Activated CD4-positive, alpha-beta T cell treated with anti-CD3 and anti-CD28 coated beads, Interleukin-2, amount 50 U/mL, for 16 hours (primary cell): ENCODE results near the gene TMEM114.
"Not testable (repeated sequence)": the region's sequence is repeated elsewhere in the genome, so short reads cannot be mapped to it uniquely, and the experiment has no call there.

ENCODE experiments used
- DNase-seq: peaks from one replicate; pipeline ENCODE4 v3.0.0-alpha.2; 2020

Gene TMEM114

DNA sequence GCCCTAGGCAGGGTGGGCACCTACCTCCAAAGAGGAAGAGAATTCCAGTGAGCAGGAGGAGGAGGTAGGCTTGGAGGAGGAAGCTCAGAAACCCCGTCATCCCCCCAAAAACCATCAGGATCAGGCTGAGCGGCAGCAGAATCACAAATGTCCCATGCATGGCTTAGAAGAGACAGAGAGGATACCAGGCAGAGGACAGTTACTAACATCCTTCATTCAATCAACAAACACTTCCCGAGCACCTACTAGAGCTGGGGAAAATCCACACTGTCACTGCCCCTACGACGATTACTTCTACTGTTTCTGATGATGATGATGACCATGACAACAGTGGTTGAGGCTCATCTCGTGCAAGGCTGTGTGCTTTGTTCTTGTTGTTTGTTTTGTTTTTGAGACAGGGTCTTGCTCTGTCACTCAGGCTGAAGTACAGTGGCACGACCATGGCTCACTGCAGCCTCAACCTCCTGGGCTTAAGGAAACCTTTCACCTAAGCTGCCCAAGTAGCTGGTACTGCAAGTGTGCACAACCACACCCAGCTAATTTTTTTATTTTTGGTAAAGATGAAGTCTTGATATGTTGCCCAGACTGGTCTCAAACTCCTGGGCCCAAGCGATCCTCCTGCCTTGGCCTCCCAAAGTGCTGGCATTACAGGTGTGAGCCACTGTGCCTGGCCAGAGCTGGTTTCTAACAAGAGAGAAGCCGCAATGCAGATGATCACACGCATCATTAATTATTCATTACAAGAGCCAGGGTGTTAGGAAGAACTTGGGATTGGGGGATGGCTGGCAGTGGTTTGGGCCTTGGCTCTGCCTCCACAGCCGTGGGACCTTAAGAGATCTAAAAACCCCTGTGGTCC lies 18.0 kb downstream of the TMEM114 start:
- no peak for DNase-seq

DNA sequence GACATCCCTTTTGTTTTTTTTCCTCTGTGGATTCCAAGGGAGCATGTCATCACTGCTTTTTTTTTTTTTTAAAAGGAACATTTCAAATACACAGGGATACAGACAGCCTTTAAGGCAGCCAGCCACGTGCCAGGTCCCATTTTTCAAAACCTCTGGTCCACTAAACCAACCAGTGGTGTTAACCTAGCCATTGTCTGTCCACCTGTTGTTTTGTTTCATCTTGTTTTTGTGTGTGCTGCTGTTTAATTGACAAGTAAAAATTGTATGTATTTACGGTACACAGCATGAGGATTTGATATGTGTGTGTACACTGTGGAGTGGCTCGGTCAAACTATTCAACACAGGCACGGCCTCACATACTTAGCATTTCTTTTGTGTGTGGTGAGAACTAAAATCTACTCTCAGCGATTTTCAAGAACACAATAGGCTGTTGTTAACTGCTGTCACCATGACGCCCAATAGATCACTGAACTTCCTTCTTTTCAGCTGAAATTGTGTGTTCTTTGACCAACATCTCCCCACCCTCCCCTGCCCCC lies 19.2 kb downstream of the TMEM114 start:
- no peak for DNase-seq

DNA sequence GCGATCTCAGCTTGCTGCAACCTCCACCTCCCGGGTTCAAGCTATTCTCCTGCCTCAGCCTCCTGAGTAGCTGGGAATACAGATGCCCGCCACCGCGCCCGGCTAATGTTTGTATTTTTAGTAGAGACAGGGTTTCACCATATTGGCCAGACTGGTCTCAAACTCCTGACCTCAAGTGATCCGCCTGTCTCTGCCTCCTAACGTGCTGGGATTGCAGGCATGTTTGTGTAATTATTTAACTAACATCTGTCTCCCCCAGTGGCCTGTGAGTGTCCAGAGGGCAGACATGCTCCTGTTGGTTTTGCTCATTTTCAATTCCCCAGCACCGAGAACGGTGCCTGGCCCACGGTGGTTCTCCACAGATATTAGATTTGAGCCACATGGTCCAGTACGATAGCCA lies 19.9 kb downstream of the TMEM114 start:
- not testable (repeated sequence) for DNase-seq

DNA sequence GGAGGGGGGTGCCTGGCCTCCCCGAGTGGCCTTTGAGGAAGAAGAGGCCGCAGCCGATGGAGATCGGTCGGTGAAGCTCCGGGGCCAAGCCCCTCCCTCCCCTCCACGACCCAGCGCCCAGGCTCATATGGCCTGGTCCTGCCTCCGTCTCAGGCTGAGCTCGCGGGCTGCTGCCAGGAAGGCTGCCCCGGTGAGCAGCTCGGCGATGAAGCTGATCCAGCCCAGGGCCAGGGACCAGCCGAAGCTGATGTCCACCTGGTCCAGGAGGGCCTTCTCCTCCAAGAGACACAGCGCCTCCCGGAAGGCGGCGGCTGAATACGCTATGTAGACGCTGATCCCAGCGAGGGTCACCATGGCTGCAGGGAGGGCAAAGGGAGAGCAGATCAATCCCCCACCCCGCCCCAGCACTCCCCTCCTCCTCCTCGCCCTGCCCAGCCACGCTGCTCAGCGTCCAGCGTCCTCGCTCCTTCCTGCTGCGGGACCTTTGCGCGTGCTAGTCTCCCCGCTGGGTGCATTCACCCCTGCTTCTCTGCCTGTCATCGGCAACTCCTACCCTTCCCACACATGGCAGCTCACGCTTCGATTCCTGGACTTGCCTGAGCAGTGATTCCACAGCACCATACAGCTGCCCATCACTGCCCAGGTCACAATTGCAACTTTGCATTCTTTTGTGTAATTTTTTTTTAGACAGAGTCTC lies 20.5 kb downstream of the TMEM114 start:
- no peak for DNase-seq

DNA sequence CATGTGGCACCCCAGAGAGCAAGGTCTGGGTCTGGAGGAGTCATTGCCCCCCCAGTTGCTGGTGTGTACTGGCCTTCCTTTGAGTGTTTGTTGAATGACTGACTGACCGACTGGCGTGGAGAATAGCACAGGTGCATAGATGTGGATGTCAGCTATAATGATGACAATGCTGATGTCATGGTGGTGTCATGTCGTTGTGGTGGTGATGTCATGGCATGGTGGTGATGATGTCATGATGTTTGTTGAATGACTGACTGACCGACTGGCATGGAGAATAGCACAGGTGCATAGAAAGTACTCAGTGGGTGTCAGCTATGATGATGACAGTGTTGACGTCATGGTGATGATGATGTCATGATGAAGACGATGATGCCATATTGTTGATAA lies 22.1 kb downstream of the TMEM114 start:
- peak; percentile 12 for DNase-seq

DNA sequence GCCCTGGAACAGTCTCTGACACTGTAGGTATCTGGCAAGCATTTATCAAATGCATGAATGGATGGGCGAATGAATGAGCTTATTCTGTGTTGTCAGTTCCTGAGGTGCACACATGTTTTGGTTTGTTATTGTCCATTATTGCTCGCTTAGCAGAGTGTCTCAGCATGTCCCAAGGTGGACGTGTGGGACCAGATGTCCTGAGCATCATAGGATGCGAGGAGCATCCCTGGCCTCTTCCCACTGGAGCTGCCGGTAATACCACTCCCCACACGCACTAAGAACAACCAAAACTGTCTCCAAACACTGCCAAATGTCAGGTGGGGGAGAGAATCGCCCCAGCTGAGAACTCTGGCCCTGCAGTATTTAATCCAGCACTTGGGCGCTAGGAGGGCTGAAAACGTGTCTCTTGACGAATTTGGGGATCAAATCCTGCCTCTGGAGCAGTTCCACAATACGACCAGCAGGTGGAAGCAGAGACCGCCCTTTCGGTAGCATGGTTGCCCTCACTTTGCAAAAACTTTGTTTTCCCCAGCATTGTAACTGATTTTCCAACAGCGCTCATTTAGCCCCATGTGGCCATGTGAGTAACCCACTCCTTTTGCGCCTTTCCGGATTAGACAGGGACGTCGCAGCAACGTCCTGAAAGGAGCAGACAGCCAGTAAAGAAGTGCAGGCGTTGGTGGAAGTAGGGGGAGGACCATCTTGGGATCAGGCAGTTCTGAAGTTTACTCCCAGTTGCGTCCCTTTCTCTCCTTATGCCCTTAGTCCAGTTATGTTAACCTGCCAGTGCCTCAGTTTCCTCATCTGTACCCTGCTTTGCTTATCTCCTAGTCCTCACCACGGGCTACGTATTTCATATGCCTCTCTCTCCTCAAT lies 22.7 kb downstream of the TMEM114 start:
- peak; percentile 86 for DNase-seq

DNA sequence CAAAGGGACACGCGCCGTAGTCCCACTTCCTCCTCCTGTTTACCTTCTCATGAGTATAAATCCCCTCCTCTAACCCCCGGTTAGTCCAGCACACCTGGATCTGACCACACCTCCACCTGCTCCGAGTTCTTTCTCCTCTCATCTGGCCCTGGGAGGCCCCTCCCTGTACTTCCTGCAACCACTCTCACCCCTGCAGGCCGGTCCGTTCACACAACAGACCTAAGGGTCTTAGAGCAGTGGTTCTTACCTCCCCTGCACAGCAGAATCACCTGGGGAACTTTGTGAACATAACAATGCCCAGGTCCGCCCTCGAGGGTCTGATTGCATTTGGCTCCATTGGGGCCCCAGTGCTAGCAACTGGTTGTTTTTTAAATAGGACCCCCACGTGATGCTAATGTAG lies 24.8 kb downstream of the TMEM114 start:
- no peak for DNase-seq

DNA sequence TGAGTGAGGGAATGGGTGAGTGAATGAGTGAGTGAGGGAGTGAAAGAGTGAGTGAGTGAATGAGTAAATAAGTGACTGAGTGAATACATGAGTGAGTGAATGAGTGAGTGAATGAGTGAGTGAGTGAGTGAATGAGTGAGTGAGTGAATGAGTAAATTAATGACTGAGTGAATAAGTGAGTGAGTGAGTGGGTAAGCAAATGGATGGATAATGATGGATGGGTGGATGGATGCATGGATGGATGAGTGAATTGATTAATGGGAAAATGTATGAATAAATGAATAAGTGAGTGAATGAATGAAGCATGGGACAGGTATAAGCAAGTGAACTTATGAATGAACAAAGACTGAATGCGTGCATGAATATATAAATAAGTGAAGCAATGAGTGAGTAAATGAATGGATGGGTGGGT lies 25.4 kb downstream of the TMEM114 start:
- no peak for DNase-seq

DNA sequence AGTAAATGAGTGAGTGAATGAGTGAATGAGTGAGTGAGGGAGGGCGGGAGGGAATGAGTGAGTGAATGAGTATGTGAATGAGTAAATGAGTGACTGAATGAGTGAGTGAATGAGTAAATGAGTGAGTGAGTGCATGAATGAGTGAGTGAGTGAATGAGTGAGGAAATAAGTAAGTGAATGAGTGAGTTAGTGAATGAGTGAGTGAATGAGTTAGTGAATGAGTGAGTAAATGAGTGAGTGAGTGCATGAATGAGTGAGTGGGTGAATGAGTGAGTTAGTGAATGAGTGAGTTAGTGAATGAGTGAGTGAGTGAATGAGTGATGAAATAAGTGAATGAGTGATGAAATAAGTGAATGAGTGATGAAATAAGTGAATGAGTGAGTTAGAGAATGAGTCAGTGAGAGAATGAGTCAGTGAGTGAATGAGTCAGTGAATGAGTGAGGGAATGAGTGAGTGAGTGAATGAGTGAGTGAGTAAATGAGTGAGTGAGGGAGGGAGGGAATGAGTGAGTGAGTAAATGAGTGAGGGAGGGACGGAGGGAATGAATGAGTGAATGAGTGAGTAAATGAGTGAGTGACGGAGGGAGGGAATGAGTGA lies 26.3 kb downstream of the TMEM114 start:
- DNase-seq = not testable (repeated sequence)

DNA sequence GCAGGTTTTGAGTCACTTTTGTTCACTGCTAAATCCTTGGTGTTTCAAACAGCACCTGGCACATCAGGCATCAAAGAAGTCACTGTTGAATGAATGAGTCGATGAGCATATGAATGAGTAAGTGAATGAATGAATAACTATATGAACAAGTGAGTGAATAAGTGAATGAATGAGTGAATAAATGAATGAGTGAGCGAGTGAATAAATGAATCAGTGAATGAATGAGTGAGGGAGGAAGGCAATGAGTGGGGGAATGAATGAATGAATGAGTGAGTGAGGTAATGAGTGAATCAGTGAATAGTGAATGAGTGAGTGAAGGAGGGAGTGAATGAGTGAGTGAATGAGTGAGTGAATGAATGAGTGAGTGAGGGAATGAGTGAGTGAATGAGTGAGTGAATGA lies 28.8 kb downstream of the TMEM114 start:
- DNase-seq = no peak

DNA sequence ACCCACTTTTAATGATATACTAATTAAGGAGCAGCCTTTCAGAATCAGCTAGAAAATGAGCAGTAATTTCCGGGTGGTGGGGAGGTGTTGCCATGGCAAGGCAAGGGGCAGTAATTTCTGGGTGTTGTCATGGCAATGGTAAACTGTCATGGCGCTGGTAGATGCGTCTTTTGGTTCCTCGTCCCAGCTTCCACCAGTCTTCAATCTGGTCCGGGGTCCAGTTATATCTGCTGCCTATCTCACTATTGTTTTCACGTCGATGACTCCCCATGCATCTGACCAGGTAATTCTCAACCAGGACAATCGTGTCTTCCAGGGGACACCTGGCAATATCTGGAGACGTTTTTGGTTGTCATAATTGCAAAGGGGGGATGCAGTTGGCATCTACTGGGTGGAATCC lies 34.9 kb downstream of the TMEM114 start:
- no peak for DNase-seq

DNA sequence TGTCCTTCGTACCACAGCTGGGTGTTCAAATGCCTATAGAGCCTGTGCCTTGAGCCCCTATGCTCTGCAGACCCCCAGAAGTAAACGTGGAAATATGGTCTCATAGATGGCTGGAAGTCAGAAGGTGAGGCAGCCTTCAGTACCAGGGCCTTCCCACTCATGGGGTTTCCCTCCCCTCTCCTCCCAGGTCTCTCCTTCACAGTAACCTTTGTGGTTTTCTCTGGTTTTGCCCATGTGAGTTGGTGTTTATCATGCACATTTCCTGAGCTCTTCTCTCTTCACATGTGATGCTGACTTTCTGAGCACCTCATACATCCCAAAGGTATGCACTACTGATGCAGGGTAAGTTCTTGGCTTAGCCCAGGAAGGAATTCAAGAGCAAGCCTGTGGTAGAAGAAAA lies 35.4 kb downstream of the TMEM114 start:
- DNase-seq = no peak

DNA sequence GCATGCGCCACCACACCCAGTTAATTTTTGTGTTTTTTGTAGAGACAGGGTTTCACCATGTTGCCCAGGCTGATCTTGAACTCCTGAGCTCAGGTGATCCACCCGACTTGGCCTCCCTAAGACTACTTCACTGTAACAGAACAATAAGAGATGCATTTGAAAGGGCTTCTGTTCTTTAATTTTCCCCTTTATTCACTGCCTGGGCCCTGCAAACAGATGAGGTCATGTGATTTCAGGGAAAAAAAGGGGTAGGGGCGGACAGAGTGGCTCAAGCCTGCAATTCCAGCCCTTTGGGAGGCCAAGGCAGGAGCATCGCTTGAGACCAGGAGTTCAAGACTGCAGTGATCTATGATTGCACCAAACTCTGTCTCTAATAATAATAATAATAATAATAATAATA lies 36.3 kb downstream of the TMEM114 start:
- no peak for DNase-seq

DNA sequence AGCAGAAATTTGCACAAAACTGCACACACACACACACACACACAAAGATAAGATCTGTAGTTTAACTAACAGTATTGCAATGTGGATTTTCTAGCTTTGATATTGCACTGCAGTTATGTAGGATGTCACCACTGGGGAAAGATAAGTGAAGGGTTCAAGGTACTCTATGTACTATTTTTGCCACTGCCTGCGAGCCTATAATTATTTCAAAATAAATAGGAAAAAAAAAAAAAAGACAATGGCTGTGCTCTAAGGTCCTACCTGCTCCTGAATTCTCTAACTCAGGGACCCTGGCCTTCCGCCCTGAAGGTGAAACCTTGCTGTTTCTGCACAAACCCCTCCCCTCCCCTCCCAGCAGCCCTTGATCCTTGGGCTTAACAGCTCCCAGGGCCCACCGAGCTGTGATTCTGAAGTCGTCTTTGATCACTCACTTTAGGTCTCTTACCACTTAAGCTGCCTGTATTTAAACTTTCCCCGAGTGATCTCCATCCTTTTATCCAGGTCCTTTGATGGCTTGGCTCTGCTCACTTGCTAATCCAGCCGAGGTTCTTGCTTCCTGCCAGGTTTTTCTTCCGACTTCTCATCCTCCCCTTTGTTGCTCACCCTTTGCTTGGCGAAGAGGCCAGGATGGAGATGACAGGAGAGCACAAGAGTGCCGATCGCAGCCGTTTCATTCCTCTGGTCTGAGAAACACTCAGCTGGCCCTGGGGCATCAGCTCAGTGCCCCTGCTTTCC lies 37.7 kb downstream of the TMEM114 start:
- DNase-seq = no peak

DNA sequence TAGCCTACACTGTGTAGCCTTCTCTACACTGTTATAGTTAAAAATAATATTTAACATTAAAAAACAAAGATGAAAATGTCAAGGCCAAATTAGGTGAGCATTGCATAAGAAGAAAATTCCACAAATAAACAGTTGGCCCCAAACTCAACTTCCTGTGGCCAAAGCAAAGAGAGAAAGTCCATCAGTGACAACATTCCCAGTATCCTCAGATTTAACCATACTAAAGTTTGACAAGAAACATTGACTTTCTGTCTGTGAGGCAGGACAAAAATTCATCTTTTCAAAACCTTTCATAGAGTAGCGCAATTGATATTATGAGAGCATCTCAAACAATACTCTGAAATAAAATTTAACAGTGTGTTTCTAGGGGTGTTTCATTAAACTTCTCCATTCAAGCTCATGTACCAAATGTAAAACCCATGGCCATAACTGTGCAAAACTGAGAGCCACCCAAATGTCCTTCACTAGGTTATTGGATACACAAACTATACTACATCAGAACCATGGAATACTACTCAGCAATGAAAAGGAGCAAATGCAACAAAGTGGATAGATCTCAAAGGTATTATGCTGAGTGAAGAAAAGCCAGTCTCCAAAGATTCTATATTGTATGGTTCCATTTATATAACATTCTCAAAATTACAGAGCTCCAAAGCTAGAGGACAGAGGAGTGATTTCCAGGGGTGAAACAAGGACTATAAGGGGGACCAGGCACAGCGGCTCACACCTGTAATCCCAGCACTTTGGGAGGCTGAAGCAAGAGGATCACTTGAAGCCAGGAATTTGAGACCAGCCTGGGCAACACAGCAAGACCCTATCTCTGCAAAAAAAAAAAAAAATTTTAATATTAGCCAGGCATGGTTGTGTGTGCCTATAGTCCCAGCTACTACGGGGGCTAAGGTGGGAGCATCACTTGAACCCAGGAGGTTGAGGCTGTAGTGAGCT lies 38.7 kb downstream of the TMEM114 start:
- no peak for DNase-seq

DNA sequence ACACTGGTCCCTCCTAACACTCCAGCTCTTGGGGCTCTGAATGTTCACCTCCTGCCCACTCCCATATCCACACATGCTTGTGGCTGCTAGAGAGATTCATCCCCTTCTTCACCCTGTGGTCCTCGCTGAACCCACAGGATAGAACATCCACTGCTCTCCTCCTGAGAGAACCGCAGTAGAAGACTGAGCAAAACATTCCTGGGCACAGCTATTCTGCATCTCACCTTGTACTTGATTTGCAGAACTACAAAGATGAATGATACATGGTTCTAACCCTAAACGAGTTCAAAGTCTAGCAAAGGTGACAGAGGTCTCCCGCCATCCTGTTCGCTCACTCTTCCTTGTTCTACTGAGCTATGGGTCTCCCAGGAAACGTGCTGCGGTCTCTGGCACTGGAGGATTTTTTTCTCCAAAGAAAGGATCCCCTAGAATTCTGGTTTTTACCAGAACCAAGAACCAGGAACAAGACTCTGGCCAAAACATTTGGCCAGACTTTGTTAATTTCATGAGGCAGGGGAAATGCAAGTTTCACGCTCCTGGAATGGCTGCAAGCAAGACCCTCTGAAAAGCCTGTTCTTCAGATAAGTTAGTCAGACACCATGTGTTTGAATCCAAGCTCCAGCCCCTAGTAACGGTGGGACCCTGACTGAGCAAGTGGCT lies 39.5 kb downstream of the TMEM114 start:
- DNase-seq = no peak

DNA sequence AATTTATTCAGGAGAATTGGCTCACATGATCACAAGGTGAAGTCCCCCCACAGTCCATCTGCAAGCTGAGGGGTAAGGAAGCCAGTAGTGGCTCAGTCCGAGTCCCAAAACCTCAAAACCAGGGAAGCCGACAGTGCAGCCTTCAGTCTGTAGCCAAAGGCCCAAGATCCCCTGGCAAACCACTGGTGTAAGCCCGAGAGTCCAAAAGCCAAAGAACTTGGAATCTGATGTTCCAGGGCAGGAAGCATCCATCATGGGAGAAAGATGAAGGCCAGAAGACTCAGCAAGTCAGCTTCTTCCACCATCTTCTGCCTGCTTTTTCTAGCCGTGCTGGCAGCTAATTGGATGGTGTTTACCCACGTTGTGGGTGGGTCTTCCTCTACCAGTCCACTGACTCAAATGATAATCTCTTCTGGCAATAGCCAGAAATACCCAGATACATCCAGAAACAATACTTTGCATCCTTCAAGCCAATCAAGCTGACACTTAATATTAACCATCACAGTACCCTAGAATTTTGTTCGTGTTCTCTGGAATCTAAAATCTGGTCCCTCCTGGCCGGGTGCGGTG lies 40.4 kb downstream of the TMEM114 start:
- DNase-seq = no peak

DNA sequence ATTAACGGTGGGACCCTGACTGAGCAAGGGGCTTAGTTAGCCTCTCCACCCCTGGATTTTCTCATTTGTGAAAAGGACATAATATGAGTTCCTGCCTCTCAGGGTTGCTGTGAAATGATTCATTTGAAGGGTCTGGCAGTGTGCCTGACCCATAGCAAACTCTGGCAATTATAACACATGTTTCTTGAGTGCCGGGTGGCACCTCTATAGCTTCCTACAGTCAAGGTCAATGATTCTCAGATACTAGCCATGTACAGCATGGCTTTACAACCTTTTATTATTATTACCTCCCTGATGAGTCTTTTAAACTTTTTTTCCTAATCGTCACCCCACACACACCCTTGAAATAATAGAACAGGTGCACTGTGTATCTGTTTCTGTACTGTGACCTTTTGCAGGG lies 42.1 kb downstream of the TMEM114 start:
- DNase-seq = no peak

DNA sequence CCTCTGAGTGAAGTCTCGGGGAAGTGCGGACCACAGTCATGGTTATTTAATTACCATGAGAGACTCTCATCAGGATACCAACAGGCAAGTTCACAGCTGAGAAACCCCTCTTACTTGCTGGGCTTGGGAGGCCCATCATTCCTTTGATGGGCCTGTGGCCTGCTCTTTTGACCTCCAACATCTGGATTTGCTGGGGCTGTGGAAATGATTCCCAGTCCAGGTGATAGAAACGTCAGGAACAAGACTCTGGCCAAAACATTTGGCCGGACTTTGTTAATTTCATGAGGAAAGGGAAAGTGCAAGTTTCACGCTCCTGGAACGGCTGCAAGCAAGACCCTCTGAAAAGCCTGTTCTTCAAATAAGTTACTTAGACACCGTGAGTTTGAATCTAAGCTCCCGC lies 42.5 kb downstream of the TMEM114 start:
- DNase-seq = no peak

DNA sequence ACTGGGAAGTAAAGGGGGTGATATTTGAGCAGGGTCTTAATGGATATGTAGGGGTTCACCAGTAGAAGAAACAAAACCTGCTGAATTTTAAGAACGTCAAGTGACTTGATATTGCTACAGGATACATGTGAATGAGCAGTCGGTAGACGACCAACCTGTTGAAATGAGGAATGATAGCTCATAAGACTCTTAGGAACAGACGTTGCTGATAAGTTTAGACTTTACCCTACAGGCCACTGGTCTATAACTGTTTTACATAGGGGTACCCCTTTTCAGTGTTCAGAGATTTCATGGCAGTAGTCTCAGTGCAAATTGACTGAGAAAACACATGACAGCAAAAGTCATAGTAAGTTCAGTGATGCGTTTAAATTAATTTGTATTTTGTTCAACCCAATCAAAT lies 45.9 kb downstream of the TMEM114 start:
- DNase-seq = no peak
